GM19397 (cell line): ENCODE data around the gene LHB.

ENCODE experiments used
- ATAC-seq: cut with Tn5 transposase; IDR thresholded peaks from one replicate; pipeline ENCODE4 v1.9.1; 2021; ENCODE audit warnings: mild to moderate bottlenecking, moderate library complexity; ENCODE audit not compliant: unreplicated experiment

The LHB gene

DNA sequence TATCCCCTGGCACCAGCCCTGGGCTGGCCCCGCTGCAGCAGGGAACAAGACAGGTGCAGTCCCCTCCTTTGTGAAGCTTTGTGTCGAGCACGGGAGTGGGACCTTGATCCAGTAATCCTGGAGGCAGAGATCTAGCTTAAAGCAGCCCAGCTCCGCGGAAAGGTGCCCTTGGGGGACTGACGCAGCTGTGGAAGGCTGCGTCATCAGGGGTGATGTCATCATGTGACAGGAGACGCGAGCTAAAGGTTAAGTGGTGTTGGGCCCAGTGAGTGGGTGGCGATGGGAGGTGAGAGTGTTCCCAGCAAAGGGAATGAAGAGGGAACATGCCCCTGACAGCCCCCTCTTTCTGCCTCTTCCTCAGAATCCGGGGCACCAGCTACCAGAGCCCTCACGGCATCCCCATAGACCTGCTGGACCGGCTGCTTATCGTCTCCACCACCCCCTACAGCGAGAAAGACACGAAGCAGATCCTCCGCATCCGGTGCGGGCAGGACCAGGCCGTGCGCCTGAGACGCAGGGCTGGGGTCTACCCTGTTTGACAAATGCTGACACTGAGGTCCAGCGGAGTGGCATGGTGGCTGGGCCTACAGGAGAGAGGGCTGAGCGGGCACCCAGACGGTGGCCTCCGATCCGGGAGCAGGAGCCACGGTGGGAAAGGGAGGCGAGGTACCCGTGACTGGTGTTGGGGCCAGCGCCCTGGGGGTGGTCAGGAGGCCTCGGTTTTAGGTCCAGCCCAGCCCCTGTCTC, 2.6 kb downstream of the LHB start:
- no peak for ATAC-seq

DNA sequence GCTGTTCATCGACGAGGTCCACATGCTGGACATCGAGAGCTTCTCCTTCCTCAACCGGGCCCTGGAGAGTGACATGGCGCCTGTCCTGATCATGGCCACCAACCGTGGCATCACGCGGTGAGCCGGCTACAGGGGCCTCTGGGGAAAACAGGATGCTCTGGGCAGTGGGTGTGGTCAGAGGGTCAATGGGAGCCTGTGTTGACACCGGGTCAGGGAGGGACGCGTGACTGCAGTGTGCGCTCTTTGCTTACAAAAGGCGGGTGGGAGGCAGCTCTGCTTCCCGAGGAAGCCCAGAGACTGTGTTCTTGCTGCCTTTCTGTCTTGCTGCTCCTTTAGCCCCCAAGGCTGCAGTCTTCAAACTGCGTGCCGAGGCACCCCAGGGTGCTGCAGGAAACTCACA, 5.7 kb downstream of the LHB start:
- no peak for ATAC-seq

DNA sequence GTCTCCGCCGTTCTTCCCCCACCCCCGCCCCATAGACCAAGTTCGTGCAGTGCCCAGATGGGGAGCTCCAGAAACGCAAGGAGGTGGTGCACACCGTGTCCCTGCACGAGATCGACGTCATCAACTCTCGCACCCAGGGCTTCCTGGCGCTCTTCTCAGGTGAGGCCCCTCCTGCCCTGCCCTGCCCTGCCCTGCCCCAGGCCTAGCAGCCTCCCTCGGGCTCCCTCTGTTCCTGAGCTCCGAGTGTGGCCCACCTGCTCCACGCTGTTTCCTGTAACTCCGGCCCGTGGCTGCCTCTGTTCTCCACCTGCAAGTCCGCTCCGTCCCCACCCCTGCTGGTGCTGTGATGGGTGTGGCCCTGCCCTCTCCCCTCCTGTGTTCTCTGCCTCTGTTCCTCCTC, 6.4 kb downstream of the LHB start:
- no peak for ATAC-seq

DNA sequence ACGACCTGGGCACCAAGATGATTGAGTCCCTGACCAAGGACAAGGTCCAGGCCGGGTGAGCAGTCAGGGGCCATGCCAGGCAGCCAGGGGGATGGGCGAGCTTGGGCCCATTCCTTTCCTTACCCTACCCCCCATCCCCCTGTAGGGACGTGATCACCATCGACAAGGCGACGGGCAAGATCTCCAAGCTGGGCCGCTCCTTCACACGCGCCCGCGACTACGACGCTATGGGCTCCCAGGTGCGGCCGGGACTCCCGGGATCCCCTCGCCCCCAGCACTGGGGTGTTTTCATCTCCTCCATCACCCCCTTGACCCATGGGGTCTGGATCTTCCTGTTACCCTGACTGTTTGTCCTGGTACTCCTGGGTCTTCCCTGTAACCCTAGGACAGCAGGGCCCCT, 7.1 kb downstream of the LHB start:
- no peak for ATAC-seq

DNA sequence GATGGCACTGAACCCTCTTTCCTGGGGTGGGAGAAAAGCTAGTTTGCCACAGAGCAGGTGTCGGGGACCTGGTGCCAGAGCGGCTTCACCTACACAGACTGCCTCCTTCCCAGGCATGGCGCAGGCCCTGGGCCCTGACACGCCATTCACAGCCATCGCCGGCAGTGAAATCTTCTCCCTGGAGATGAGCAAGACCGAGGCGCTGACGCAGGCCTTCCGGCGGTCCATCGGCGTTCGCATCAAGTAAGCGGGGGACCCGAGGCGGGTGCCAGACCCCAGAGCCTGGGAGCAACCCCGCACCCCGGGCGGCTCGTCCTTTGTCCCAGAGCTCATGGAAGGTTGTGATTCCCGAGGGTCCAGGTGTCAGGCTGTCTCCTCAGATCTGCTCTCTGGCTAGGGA, 10.0 kb downstream of the LHB start:
- no peak for ATAC-seq

DNA sequence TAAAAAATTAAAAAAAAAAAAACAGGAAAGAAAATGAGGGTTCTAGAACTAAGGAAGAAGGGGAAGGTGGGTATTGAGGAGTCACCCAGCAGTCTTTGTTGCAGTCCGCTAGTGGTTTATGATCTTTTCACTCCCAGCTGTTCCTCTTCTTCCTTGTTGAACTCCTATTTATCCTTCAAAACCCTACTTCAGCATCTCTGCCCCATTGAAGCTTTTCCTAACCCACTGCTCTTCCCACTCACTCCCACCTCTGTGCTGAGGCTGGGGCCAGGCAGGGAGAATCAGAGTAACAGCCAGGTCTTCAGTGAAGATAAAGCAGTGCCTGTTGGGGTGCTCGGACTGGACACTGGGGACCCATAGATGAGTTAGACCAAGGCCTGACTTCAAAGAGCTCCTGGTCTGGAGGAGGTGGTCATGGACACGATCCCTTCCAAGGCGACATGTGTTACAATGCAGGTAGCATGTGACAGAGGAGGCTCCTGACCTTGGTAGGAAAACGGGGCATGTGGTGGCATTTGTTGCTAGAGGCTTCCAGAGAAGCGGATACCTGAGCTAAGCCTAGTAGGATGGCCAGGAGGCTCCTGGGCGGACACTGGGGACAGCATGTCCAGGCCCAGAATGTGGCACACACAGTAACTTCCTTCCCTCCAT, 11.8 kb downstream of the LHB start:
- ATAC-seq, result no peak

DNA sequence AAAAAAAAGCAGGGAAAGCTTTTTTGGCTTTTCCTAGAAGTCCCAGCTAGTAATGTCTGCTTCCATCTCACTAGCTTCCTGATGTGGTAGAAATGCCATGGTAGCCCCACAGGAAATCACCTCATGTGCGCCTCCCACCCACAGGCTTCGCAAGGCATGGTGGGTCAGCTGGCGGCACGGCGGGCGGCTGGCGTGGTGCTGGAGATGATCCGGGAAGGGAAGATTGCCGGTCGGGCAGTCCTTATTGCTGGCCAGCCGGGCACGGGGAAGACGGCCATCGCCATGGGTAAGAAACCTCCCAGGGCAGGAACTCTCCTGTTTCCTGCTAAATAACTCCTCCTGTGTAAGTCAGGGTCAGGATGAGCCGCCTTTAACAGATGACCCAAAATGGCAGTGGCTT, 12.8 kb downstream of the LHB start:
- ATAC-seq, result no peak

DNA sequence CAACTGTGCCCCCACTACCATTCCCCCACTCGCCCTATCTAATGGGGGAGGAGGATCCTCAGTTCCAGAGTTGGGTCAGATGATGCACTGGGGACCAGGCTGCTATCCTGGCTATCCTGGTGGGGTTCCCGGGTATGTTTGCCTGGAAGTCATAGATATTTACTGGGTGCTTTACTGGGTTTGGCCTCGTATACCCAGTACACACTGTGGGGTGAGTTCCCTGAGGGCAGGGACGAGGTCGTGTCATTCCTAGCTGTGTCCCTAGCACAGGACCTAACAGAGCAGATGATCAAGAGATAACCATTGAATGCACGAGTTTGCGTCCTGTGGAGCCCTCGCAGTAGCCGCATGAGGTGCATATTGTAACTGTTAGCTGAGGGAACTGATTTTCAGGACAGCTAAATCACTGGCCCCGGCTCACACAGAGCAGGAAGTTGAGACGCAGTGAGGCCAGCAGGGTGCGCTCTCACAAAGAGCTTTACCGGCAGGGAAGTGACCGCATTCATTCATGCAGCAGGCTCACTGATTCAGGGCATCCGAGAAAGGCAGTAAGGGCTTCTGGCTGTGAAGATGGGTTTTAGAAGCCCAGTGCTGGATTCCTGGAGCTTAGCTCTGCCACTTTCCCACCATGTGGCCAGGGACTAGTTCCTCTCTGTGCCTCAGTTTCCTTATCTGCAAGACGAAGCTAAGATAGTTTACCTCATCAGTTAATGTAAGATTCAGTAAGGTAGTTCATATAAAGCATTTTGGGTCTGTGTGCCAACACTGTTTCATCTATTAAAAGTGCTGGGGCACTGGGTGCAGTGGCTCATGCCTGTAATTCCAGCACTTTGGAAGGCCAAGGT, 17.2 kb downstream of the LHB start:
- no peak for ATAC-seq

DNA sequence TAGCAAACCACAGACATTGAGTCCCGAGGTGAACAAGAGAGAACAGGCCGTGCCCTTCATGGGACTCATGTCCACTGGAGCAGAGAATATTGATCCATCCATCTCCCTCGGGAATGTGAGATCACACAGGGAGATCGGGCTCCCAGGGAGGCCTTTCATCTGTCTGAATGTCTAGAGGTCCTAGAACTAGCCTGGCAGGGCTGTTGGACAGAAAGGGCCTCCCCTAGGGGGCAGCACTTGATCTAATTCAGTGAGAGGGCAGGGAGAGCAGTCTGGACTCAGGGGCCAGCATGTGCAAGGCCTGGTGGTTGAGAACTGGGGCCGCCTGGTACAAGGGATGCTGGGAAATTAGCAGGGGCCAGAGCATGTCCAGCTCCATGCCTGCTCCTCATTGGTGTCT, 18.9 kb downstream of the LHB start:
- ATAC-seq, result no peak

DNA sequence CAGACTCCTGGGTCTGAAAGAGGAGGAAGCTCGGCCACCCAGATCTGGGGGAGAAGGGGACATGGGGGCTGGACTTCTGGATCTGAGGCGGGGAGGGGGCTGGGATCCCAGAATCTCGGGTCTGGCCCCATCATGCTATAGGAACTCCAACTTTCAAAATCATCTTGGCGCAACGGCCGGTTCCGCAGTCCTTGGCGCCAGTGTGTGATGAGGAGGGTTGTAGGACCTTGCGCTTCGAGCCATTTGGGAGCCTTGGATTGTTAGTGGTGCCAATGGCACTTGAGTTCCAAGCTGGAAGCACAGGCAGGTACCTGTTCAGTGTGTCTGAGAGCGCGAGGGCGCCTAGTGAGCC, 22.9 kb downstream of the LHB start:
- ATAC-seq, result no peak

DNA sequence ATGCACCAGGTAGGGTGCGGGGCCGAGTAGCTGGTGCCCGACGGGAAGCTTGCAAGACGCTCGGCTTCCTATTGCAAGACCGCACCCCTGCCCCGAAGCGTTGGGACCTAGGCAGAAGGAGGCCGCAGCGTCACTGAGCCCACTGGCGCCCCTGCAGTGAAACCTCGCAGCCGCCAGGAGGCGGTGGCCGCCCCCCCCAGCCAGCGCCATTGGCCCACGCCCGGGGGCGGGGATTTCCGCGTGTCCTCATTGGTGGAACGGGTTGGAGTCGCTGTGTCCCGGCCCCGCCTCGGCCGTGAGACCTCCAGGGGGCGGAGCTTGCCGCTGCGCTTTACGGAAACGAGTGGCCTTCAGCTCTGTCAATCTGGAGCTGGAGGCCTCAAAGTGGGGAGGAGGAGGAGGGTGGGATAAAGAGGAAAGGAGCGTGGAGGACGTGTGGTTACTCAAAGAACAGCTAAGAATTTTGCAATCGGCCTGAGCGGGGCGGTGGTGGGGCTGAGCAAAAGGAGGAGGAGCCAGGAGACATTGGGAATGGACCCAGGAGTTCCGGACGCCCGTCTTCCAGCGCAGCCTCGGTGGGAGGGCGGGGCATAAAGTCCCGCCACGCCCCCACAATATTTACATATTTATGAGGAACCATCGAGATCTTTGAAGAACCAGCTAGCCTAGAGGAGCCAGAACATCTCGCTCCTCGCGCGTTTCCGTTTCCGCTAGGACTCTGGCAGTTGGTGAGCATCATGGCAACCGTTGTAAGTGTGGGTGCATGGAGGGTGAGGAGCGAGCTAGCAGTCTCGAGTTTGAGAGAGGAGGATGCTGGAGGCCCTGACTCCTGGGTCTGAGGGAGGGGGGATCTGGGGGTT, 23.5 kb downstream of the LHB start, which contains the start of the genes GYS1 and RUVBL2:
TSS of gene GYS1 (minus strand) at position 135 of the 860 bp plus-strand sequence. CDS start 197 bp downstream, outside the sequence.
TSS of gene RUVBL2 (plus strand) at position 713 of the 860 bp plus-strand sequence. CDS start at position 738, 25 bp downstream.
- ATAC-seq, result peak; percentile 87

DNA sequence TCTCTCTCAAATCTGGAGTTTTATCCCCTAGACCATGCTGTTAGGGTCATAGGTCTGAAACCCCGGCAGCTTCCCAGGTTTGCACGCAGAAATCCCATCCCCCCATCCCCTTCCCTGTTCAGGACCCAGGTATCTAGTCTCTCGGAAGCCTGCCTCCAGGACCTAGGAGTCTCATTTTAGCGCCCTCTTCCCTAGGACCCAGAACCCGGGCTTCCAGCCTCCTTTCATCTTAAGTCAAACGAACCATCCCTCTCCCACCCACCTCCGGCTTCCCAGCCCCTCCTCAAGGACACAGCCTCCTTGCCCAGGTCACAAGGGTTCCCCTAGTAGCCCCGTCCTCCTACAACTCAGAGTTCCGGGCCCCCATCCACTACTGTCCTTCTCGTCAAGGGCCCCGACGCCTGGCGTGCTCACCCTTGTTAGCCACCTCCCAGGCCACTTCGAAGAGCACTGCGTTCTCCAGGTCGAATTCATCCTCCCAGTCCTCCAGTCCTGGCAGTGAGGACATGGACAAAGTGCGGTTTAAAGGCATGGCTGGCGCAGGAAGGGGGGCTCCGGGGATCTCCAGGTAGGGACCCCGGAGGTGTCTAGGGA, 24.2 kb downstream of the LHB start:
- no peak for ATAC-seq

DNA sequence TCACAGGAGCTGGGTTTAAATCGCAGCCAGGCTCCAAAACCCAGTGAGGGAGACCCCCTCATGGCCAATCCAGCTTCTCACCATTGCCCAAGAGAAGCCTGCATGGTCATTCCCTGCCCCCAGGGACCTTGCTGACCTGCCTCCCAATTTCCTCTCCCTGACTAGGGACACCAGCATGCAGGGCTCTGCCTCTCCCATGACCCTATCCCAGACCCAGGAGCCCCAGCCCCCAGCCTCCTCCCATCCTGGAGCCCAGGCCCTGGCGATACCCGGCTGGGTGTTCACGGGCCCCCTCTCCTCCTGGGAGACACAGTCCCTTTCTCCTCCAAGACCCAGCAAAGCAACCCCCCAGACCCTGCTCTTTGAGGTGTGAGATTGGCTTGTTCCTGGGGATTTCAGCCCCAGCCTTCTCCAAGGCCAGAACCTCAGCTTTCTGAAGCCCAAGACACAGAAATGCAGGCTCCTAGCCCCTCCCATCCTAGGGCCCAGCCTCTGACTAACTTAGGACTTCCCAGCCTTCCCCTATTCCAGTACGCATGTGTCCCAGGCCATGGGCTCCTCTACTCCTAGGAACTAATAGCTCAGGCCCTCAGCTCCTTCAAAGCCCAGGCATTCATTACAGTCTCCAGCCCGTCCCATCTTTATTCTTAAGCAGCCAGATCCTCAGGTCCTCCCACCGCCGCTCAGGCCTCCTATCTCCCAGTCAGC, 24.9 kb downstream of the LHB start:
- ATAC-seq, result no peak

DNA sequence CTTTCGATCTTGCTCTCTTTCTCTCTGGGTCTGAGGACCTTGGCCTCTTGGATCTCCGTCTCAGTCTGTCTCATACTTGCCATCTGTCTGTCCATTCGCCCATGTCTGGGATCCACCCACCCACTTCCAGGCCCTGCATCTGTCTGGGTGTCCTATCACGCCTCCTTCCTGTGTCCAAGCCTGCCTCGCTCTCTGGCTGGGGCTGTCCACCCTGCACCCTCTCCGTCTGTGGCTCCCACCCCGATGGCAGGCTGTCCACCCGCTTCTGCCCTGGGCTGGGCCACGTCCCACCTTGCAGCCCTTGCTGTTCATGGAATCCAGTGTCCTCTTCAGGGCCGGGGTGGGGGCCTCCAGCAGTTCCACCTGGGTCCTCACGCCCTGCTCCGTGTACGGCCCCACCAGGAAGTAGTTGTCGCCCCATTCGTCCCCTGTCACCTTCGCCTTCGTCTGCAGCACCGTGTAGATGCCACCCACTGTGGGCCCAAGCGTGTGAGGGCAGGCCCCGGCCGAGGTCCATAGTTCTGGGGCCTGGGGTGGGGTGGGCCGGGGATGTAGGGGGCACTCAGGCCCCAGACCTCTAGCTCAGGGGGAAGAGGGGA, 25.8 kb downstream of the LHB start:
- no peak for ATAC-seq

DNA sequence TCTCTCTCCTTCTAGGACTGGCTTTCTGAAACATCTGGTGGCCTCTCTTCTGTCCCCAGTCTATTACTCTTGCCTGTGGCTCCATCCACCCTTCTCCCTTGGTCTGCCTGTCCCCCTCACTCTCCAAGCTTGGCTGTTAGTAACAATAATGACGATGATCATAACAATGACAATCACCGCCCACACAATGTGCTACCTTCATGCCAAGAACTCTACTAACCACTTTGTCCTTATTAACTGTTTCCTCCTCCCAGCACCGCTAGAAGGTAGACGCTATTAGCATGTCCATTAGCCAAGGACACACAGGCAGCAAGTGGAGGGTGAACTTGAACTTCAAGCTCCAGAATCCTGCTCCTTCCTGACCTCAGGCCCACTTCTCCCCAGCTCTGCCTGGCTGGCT, 26.5 kb downstream of the LHB start:
- no peak for ATAC-seq

DNA sequence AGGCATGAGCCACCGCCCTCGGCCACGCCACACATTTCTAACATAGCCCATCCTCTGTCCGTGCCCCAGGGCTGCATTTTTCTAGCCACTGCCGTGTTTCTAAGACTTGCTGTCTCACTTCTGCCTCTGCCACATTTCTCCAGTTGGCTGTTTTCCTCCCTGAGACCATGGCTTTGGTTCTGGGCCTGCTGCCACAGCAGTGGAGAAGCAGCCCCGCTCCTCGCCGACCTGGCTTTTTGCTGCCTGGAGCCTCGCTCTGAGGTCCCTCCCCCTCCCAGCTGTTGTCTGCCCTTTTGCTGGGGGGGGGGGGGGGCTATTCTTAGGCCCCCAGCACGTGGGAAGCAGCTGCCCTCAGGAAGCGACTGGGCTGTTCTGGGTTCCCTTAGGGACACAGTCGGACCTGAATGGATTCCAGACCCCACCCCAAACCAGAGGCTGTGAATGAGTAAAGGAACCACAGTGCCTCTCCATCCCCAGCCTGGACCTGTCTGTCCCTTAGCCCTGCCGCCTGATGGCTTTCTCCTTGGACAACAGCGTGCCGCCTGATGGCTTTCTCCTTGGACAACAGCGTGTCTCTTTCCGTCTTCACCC, 27.1 kb downstream of the LHB start:
- no peak for ATAC-seq

DNA sequence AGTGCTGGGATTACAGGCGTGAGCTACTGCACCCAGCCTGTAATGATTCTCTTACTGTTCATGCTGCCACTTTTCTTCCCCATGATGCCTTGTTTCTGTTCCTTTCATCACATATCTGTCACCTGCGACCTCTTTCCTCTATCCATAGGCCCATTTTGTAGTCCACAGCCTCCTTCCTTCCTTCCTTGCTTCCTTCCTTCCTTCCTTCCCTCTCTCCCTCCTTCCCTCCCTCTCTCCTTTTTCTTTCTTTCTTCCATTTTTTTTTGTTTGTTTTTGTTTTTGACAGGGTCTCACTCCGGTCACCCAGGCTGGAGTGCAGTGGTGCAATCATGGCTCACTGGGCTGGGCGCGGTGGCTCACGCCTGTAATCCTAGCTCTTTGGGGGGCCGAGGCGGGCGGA, 28.0 kb downstream of the LHB start:
- no peak for ATAC-seq

DNA sequence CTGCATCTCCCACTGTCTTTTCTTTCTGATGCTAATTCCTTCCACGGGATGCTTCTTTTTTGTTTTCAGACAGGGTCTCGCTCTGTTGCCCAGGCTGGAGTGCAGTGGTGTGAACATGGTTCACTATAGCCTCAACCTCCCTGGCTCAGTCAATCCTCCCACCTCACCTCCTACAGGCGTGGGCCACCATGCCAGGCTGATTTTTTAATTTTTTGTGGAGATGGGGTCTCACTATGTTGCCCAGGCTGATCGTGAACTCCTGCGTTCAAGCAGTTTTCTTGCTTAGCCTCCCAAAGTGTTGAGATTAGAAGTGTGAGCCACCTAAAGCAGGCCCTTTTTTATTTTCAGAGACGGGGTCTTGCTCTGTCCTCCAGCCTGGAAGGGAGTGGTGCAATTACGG, 28.6 kb downstream of the LHB start:
- ATAC-seq, result no peak

DNA sequence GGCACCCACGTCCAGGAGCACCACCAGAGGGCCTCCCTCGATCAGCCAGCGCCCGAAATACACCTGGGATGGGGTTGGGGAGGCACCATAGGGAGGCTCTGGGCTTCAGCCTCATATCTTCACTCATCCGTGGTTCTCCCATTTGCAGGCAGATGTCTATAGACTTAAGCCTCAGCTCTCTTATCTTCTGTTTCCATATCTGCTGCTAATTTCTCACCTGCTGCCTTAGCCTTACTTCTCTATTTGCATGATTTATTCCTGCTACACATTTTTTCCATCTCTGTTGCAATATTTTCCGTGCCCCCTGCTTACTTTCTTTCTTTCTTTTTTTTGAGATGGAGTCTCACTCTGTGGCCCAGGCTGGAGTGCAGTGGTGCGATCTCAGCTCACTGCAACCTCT, 29.6 kb downstream of the LHB start:
- ATAC-seq, result no peak
